Caco-2 (cell line): ENCODE results near the gene ABCB4. TPM values are rescaled to one million over a fixed set of nuclear protein-coding genes. Genes with fewer than 3 reads are reported as not detected.

Experiments used
- BruUV-seq: library from RNA; stranded (reverse); fragments of 400-500 nt; replicated peaks from 2 replicates; lab custom pipeline; 2021; lab: Mats Ljungman, UMichigan
- CTCF ChIA-PET: fragments of 300-600 bp; sonication (Branson Sonifier 250); formaldehyde crosslinking; loops from one replicate; lab custom pipeline; 2022; ENCODE audit warnings: antibody characterized with exemption; lab: Charles Lee
- POLR2A ChIA-PET: fragments of 300-600 bp; sonication (Branson Sonifier 250); formaldehyde crosslinking; loops from one replicate; lab custom pipeline; 2022; ENCODE audit warnings: antibody characterized with exemption; lab: Charles Lee
- DNase-seq, 2 experiments: peaks; one replicate each; pipeline versions ENCODE4 v3.0.0 to v3.0.0-alpha.2; 2020 to 2022
- H3K27me3 ChIP-seq: replicated peaks from 2 replicates; pipeline ENCODE4 v1.6.0; 2011; ENCODE audit warnings: low read length; ENCODE audit not compliant: control insufficient read depth, insufficient read depth
- H3K36me3 ChIP-seq: 2 replicates; pipeline ENCODE4 v1.5.1; 2011; ENCODE audit warnings: low read length; ENCODE audit not compliant: control insufficient read depth, insufficient read depth
- H3K4me1 ChIP-seq: fragments of 250-450 bp; sonication (Bioruptor Pico); 2 replicates; pipeline ENCODE4 v1.5.1; 2020; ENCODE audit warnings: mild to moderate bottlenecking
- H3K4me3 ChIP-seq: 2 replicates; pipeline ENCODE4 v1.5.1; 2011; ENCODE audit warnings: low read depth, mild to moderate bottlenecking, control low read depth, low read length
- H3K9me3 ChIP-seq: fragments of 250-450 bp; sonication (Bioruptor Pico); 2 replicates; pipeline ENCODE4 v1.5.1; 2020; ENCODE audit warnings: mild to moderate bottlenecking, moderate library complexity
- H3K27ac Mint-ChIP-seq: one replicate; pipeline ENCODE4 v1.8.0; 2022; ENCODE audit warnings: mixed read lengths; ENCODE audit not compliant: unreplicated experiment
- H3K27me3 Mint-ChIP-seq: one replicate; pipeline ENCODE4 v1.8.0; 2022; ENCODE audit warnings: mixed read lengths; ENCODE audit not compliant: insufficient read depth, unreplicated experiment
- H3K36me3 Mint-ChIP-seq: one replicate; pipeline ENCODE4 v1.8.0; 2022; ENCODE audit warnings: mild to moderate bottlenecking, mixed read lengths; ENCODE audit not compliant: insufficient read depth, unreplicated experiment
- H3K4me1 Mint-ChIP-seq: one replicate; pipeline ENCODE4 v1.8.0; 2022; ENCODE audit warnings: low read depth, mixed read lengths; ENCODE audit not compliant: unreplicated experiment
- H3K4me3 Mint-ChIP-seq: one replicate; pipeline ENCODE4 v1.8.0; 2022; ENCODE audit warnings: mild to moderate bottlenecking, moderate library complexity, mixed read lengths; ENCODE audit not compliant: unreplicated experiment
- H3K9me3 Mint-ChIP-seq: one replicate; pipeline ENCODE4 v1.8.0; 2022; ENCODE audit warnings: mixed read lengths; ENCODE audit not compliant: unreplicated experiment
- intact Hi-C: fragments of 100-400 bp; cut with micrococcal nuclease; formaldehyde crosslinking; loops from one replicate; pipeline ENCODE4 v1.10.0; 2022; ENCODE audit not compliant: unreplicated experiment
- total RNA-seq: library from RNA; stranded (reverse); gene quantifications from 2 replicates; pipeline ENCODE4 v1.2.3, GENCODE V29; 2022
- TF ChIP-seq, protein P1 (sequence below), 2 experiments: fragments of 200-600 bp in 1 of 2; IDR thresholded peaks; 1 replicate in 1 of 2; 2 replicates in 1 of 2; pipeline versions ENCODE4 v1.5.1 to v1.8.0; 2011 to 2022; ENCODE audit warnings: antibody characterized with exemption in 1 of 2, control low read depth in 1 of 2, inconsistent platforms in 1 of 2, low read depth in 1 of 2, low read length in 1 of 2, mild to moderate bottlenecking in 1 of 2, moderate library complexity in 1 of 2; ENCODE audit not compliant: insufficient read depth in 1 of 2, severe bottlenecking in 1 of 2, unreplicated experiment in 1 of 2

The ABCB4 gene
- total RNA-seq, 1 experiment from 2014 or later = 0.18 TPM

GRCh38 chr7:87499494-87499893, 24.0 kb upstream of the ABCB4 start:
- BruUV-seq = no TSS peak
- H3K4me3 ChIP-seq = no peak overlapping the region
- ChIA-PET CTCF (no interaction called here), POLR2A (no interaction called here)
- H3K36me3 Mint-ChIP-seq = no peaks in the 10 kb centered on the region
- no peaks in the 10 kb centered on the region for H3K36me3 ChIP-seq
- H3K27me3 Mint-ChIP-seq = peaks cover 3% of the 10 kb centered on the region
- no peaks in the 10 kb centered on the region for H3K4me1 Mint-ChIP-seq
- intact Hi-C loops = no loop called here
- H3K9me3 ChIP-seq = no peaks in the 10 kb centered on the region
- no peaks in the 10 kb centered on the region for H3K27me3 ChIP-seq
- no peak overlapping the region for H3K4me3 Mint-ChIP-seq
- no peak for DNase-seq
- H3K9me3 Mint-ChIP-seq = no peaks in the 10 kb centered on the region
- H3K4me1 ChIP-seq = no peaks in the 10 kb centered on the region
- TF ChIP-seq, protein P1, sequence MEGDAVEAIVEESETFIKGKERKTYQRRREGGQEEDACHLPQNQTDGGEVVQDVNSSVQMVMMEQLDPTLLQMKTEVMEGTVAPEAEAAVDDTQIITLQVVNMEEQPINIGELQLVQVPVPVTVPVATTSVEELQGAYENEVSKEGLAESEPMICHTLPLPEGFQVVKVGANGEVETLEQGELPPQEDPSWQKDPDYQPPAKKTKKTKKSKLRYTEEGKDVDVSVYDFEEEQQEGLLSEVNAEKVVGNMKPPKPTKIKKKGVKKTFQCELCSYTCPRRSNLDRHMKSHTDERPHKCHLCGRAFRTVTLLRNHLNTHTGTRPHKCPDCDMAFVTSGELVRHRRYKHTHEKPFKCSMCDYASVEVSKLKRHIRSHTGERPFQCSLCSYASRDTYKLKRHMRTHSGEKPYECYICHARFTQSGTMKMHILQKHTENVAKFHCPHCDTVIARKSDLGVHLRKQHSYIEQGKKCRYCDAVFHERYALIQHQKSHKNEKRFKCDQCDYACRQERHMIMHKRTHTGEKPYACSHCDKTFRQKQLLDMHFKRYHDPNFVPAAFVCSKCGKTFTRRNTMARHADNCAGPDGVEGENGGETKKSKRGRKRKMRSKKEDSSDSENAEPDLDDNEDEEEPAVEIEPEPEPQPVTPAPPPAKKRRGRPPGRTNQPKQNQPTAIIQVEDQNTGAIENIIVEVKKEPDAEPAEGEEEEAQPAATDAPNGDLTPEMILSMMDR (IDR thresholded peaks at IDR 0.05; ENCODE audit: insufficient read depth in 1 of 2, low read depth in 1 of 2, low read length in 1 of 2, severe bottlenecking in 1 of 2, unreplicated experiment in 1 of 2) = no peak
- no peak overlapping the region for H3K27ac Mint-ChIP-seq

DNA sequence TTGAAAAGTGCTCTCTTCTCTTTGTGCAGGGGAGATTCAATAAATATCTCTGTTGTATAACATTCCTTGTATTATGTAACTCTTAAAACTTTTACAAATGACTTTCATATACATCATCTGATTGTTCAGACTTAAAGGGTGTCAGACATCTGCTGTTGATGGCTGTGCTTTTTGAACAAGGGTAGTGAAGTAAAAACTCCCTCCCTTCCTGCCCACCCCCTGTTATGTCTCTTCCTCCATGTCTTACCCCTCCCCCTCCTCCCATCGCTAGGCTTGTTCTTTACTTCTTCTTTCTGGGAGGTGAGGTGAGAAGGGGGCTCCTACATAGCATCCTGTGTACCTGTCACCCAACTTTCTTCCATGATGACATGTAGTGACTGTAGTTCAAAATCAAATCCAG, 23.4 kb upstream of the ABCB4 start:
- intact Hi-C loops = no loop called here
- Histone ChIP-seq H3K4me3 (no peak overlapping the region), H3K4me1 (no peaks in the 10 kb centered on the region), H3K36me3 (no peaks in the 10 kb centered on the region), H3K9me3 (no peaks in the 10 kb centered on the region), H3K27me3 (no peaks in the 10 kb centered on the region)
- BruUV-seq = no TSS peak
- H3K4me1 Mint-ChIP-seq = no peaks in the 10 kb centered on the region
- no peaks in the 10 kb centered on the region for H3K36me3 Mint-ChIP-seq
- peaks cover 3% of the 10 kb centered on the region for H3K27me3 Mint-ChIP-seq
- TF ChIP-seq, protein P1 (IDR thresholded peaks at IDR 0.05; ENCODE audit: insufficient read depth in 1 of 2, low read depth in 1 of 2, low read length in 1 of 2, severe bottlenecking in 1 of 2, unreplicated experiment in 1 of 2) = no peak
- ChIA-PET CTCF (no interaction called here), POLR2A (no interaction called here)
- DNase-seq = no peak
- H3K9me3 Mint-ChIP-seq = no peaks in the 10 kb centered on the region
- no peak overlapping the region for H3K4me3 Mint-ChIP-seq
- no peak overlapping the region for H3K27ac Mint-ChIP-seq

DNA sequence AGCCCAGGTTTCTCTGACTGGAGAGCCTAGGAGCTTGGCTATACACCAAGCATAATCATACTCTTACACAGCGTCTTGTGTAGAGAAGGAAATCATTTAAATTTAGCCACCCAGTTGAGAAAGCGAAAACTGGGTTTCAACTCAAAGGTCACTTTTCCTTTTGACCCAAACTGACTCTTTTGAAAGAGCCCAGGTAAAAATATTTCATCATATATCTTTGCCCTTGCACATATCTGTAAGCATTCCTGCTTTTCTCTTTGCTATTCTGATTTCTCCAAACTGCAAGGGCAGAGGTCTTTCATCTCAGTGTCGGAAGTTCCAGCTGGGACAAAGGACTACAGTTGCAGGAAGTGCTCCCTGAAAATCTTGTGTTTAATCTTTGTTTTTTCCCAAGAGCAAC, 22.0 kb upstream of the ABCB4 start:
- POLR2A ChIA-PET = no interaction called here
- CTCF ChIA-PET = no interaction called here
- H3K4me1 Mint-ChIP-seq = no peaks in the 10 kb centered on the region
- DNase-seq = no peak
- no peak overlapping the region for H3K4me3 Mint-ChIP-seq
- H3K4me3 ChIP-seq = no peak overlapping the region
- peaks cover 3% of the 10 kb centered on the region for H3K27me3 Mint-ChIP-seq
- no peaks in the 10 kb centered on the region for H3K4me1 ChIP-seq
- no TSS peak for BruUV-seq
- no peaks in the 10 kb centered on the region for H3K36me3 ChIP-seq
- H3K36me3 Mint-ChIP-seq = no peaks in the 10 kb centered on the region
- no peaks in the 10 kb centered on the region for H3K27me3 ChIP-seq
- no peaks in the 10 kb centered on the region for H3K9me3 Mint-ChIP-seq
- intact Hi-C loops = no loop called here
- TF ChIP-seq, protein P1 (IDR thresholded peaks at IDR 0.05; ENCODE audit: insufficient read depth in 1 of 2, low read depth in 1 of 2, low read length in 1 of 2, severe bottlenecking in 1 of 2, unreplicated experiment in 1 of 2) = no peak
- no peaks in the 10 kb centered on the region for H3K9me3 ChIP-seq
- no peak overlapping the region for H3K27ac Mint-ChIP-seq
